HepG2 (cell line): ENCODE results near the gene TMEM184B. TPM values are rescaled to one million over a fixed set of nuclear protein-coding genes. Genes with fewer than 3 reads are reported as not detected.

Experiments used
- ATAC-seq: fragments of 200-7000 bp; cut with Tn5 transposase; 3 replicates; pipeline ENCODE4 v1.9.1; 2020; ENCODE audit warnings: mild to moderate bottlenecking, moderate library complexity
- BruUV-seq: library from RNA; stranded (reverse); fragments of 400-500 nt; replicated peaks from 2 replicates; lab custom pipeline; 2021; lab: Mats Ljungman, UMichigan
- CTCF ChIA-PET: fragments of 300-600 bp; formaldehyde crosslinking; extraction: SDS; loops from one replicate; lab custom pipeline; 2021; ENCODE audit warnings: low total read pairs, inconsistent platforms, low intra/inter-chr PET ratio; lab: Yijun Ruan, JAX
- POLR2A ChIA-PET: fragments of 350-600 bp; sonication (Branson Sonifier 250); formaldehyde crosslinking; loops from one replicate; lab custom pipeline; 2020; ENCODE audit warnings: antibody characterized with exemption, inconsistent platforms; lab: Yijun Ruan, JAX
- DNase-seq: peaks from one replicate; pipeline ENCODE4 v3.0.0-alpha.2; 2015; ENCODE audit warnings: low spot score
- FAIRE-seq: peaks from 3 replicates; lab custom pipeline; 2011; peaks lifted over from hg19 to GRCh38; lab: Jason Lieb, UNC
- H2AFZ ChIP-seq: one replicate; pipeline ENCODE4 v1.6.1; 2011; ENCODE audit warnings: low read length, inconsistent platforms
- H3K27ac ChIP-seq: fragments of 300-600 bp; 3 replicates; pipeline ENCODE4 v1.8.0; 2011; ENCODE audit warnings: mixed run types, mild to moderate bottlenecking, mixed read lengths, low read length, inconsistent platforms; ENCODE audit not compliant: insufficient read depth; ENCODE audit errors: extremely low read length
- H3K27me3 ChIP-seq, 2 experiments: fragments of 200-600 bp in 1 of 2; 2 replicates in 1 of 2; 3 replicates in 1 of 2; pipeline versions ENCODE4 v1.6.0 to v1.8.0; 2011; ENCODE audit warnings: low read length in 2 of 2, mild to moderate bottlenecking in 2 of 2, moderate library complexity in 2 of 2, inconsistent platforms in 1 of 2; ENCODE audit not compliant: insufficient read depth in 2 of 2, control insufficient read depth in 1 of 2
- H3K36me3 ChIP-seq, 2 experiments: fragments of 200-600 bp in 1 of 2; replicated peaks in 1 of 2; 2 replicates in 1 of 2; 3 replicates in 1 of 2; pipeline versions ENCODE4 v1.5.1 to v1.8.0; 2011; ENCODE audit warnings: low read length in 2 of 2, inconsistent platforms in 1 of 2; ENCODE audit not compliant: insufficient read depth in 2 of 2, control insufficient read depth in 1 of 2
- H3K4me1 ChIP-seq: 2 replicates; pipeline ENCODE4 v1.5.1; 2012; ENCODE audit warnings: low read length, inconsistent platforms; ENCODE audit not compliant: insufficient read depth
- H3K4me2 ChIP-seq: 2 replicates; pipeline ENCODE4 v1.6.0; 2011; ENCODE audit warnings: low read depth, low read length, inconsistent platforms
- H3K4me3 ChIP-seq, 3 experiments: fragments of 200-600 bp in 1 of 3; sonication (generic), shearing (Covaris generic) in 1 of 3; replicated peaks in 1 of 3; 2 replicates each; pipeline ENCODE4 v1.5.1; 2011 to 2016; ENCODE audit warnings: low read length in 3 of 3, inconsistent platforms in 2 of 3, low read depth in 2 of 3, mild to moderate bottlenecking in 2 of 3, control low read depth in 1 of 3, mixed read lengths in 1 of 3; ENCODE audit not compliant: insufficient read depth in 1 of 3
- H3K79me2 ChIP-seq: one replicate; pipeline ENCODE4 v1.6.1; 2011; ENCODE audit warnings: low read length, inconsistent platforms; ENCODE audit not compliant: insufficient read depth
- H3K9ac ChIP-seq: 2 replicates; pipeline ENCODE4 v1.6.0; 2011; ENCODE audit warnings: mild to moderate bottlenecking, low read depth, low read length, inconsistent platforms; ENCODE audit not compliant: insufficient read depth
- H3K9me3 ChIP-seq: 2 replicates; pipeline ENCODE4 v1.5.1; 2012; ENCODE audit warnings: mild to moderate bottlenecking, low read length
- H4K20me1 ChIP-seq: 2 replicates; pipeline ENCODE4 v1.6.0; 2011; ENCODE audit warnings: inconsistent platforms, mild to moderate bottlenecking, low read length, moderate library complexity; ENCODE audit not compliant: insufficient read depth
- AKAP8 ChIP-seq: sonication (generic); formaldehyde crosslinking; IDR thresholded peaks from 2 replicates; pipeline ENCODE4 v1.5.1; 2020; ENCODE audit warnings: mild to moderate bottlenecking, missing genetic modification reagents
- CHCHD3 ChIP-seq: sonication (generic); formaldehyde crosslinking; IDR thresholded peaks from 2 replicates; pipeline ENCODE4 v1.8.0; 2022; ENCODE audit warnings: mild to moderate bottlenecking, missing genetic modification reagents, moderate library complexity
- ONECUT2 ChIP-seq: sonication (generic); formaldehyde crosslinking; IDR thresholded peaks from 2 replicates; pipeline ENCODE4 v1.4.0; 2020; ENCODE audit warnings: missing genetic modification reagents
- ZBTB8A ChIP-seq: sonication (generic); formaldehyde crosslinking; IDR thresholded peaks from 2 replicates; pipeline ENCODE4 v1.4.0; 2020; ENCODE audit warnings: mild to moderate bottlenecking, low read depth, missing genetic modification reagents, borderline replicate concordance
- ZFP82 ChIP-seq: sonication (generic); formaldehyde crosslinking; IDR thresholded peaks from 2 replicates; pipeline ENCODE4 v1.5.1; 2020; ENCODE audit warnings: mild to moderate bottlenecking, missing genetic modification reagents, borderline replicate concordance
- ZMYM3 ChIP-seq: sonication (generic); formaldehyde crosslinking; IDR thresholded peaks from 2 replicates; pipeline ENCODE4 v1.5.1; 2020; ENCODE audit warnings: mild to moderate bottlenecking, missing genetic modification reagents
- ZNF33A ChIP-seq: sonication (generic); formaldehyde crosslinking; IDR thresholded peaks from 2 replicates; pipeline ENCODE4 v1.5.1; 2020; ENCODE audit warnings: missing genetic modification reagents, mild to moderate bottlenecking, moderate library complexity, borderline replicate concordance
- ZNF619 ChIP-seq: sonication (generic); formaldehyde crosslinking; IDR thresholded peaks from 2 replicates; pipeline ENCODE4 v1.4.0; 2020; ENCODE audit warnings: mild to moderate bottlenecking, missing genetic modification reagents
- ZNF629 ChIP-seq: sonication (generic); formaldehyde crosslinking; conservative IDR thresholded peaks from 2 replicates; pipeline ENCODE4 v1.5.0; 2020; ENCODE audit warnings: missing genetic modification reagents
- WGBS: methylation state at CpG from one replicate; pipeline ENCODE4 v1.1.6; 2017; ENCODE audit warnings: low lambda C conversion rate; 5-methylcytosine and 5-hydroxymethylcytosine counted together
- in situ Hi-C: cut with HindIII; loops from 2 replicates; pipeline ENCODE4 v1.10.0; 2017; ENCODE audit warnings: low pct_unique_long_range_greater_than_20kb; ENCODE audit not compliant: extremely low pct_ligation_motif_present
- intact Hi-C: fragments of 100-400 bp; cut with micrococcal nuclease; formaldehyde crosslinking; loops from one replicate; pipeline ENCODE4 v1.10.0; 2022; ENCODE audit not compliant: unreplicated experiment
- polyA plus RNA-seq, 8 experiments: library from polyadenylated mRNA; depleted of rRNA in 3 of 8; stranded (reverse) in 7 of 8; unstranded in 1 of 8; fragments of >200 nt; fragmentation: Illumina TruSeq in 4 of 8; extraction: Trizol in 4 of 8; gene quantifications; 2 replicates each; pipeline versions ENCODE4 v1.2.1 to v1.2.3, GENCODE V29; 2011 to 2016; ENCODE audit warnings: low read depth in 4 of 8, missing spikeins in 1 of 8, mixed read lengths in 1 of 8; ENCODE audit not compliant: insufficient read depth in 1 of 8
- total RNA-seq, 5 experiments: library from RNA; depleted of rRNA; stranded (reverse); fragments of >200 nt; fragmentation: Illumina TruSeq; extraction: Trizol; gene quantifications; 2 replicates each; pipeline ENCODE4 v1.2.3, GENCODE V29; 2016; ENCODE audit warnings: low read depth in 1 of 5
- TF ChIP-seq, protein P1 (sequence below): sonication (generic); formaldehyde crosslinking; IDR thresholded peaks from 2 replicates; pipeline ENCODE4 v1.9.0; 2022; ENCODE audit warnings: missing genetic modification reagents, mild to moderate bottlenecking, borderline replicate concordance
- TF ChIP-seq, protein P2 (sequence below): sonication (generic); formaldehyde crosslinking; IDR thresholded peaks from 2 replicates; pipeline ENCODE4 v1.4.0; 2020; ENCODE audit warnings: missing genetic modification reagents, borderline replicate concordance

The TMEM184B gene
- total and polyA plus RNA-seq, 2 of the 13 experiments (the other 11 are each of a cell fraction or from before 2014, with no cell fraction given) = 15.9 to 16.0 TPM

- DNase-seq = no peak
- Histone ChIP-seq H3K27ac (no peak overlapping the region), H3K27me3 (peaks cover 0 to 4% of the 10 kb centered on the region in 2 experiments; a peak in 3 of 5 replicates), H3K9me3 (no peaks in the 10 kb centered on the region), H4K20me1 (peaks cover 10% of the 10 kb centered on the region; the same call in 1 of the 2 replicates), H3K4me2 (no peak overlapping the region), H3K4me3 (peak overlapping the region in 1 of 3 experiments; percentile 96; a peak in 1 of 6 replicates), H3K4me1 (peaks cover 64% of the 10 kb centered on the region), H2AFZ (no peak overlapping the region), H3K79me2 (peaks cover 53% of the 10 kb centered on the region), H3K9ac (no peak overlapping the region), H3K36me3 (peaks cover 2 to 4% of the 10 kb centered on the region in 2 experiments; a peak in 1 of 5 replicates)
- no peak for ATAC-seq
- CTCF ChIA-PET = no interaction called here
- in situ Hi-C loops (no loop called here), intact Hi-C loops (no loop called here)
- WGBS = 88% methylated on average over 5 of the region's 7 CpGs
- TSS peak; percentile 56 for BruUV-seq
- FAIRE-seq = no peak
- POLR2A ChIA-PET = interaction anchor here (1.6 kb wide), 1 partner anchor 12 kb away, joined by 3 read pairs; no protein-coding TSS in a partner anchor
- TF ChIP-seq ZNF619 (no peak), ZMYM3 (0 out of 2 replicates have a peak, but pooled peaks have one; percentile 10), ZNF629 (peak; percentile 70), ZBTB8A (CRISPR knock-in tag) (no peak), ZNF33A (CRISPR knock-in tag) (no peak), ONECUT2 (no peak), ZFP82 (CRISPR knock-in tag) (no peak), CHCHD3 (CRISPR knock-in tag) (no peak), AKAP8 (CRISPR knock-in tag) (no peak)
- TF ChIP-seq, protein P1, sequence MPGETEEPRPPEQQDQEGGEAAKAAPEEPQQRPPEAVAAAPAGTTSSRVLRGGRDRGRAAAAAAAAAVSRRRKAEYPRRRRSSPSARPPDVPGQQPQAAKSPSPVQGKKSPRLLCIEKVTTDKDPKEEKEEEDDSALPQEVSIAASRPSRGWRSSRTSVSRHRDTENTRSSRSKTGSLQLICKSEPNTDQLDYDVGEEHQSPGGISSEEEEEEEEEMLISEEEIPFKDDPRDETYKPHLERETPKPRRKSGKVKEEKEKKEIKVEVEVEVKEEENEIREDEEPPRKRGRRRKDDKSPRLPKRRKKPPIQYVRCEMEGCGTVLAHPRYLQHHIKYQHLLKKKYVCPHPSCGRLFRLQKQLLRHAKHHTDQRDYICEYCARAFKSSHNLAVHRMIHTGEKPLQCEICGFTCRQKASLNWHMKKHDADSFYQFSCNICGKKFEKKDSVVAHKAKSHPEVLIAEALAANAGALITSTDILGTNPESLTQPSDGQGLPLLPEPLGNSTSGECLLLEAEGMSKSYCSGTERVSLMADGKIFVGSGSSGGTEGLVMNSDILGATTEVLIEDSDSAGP (CRISPR knock-in tag) = no peak
- TF ChIP-seq, protein P2, sequence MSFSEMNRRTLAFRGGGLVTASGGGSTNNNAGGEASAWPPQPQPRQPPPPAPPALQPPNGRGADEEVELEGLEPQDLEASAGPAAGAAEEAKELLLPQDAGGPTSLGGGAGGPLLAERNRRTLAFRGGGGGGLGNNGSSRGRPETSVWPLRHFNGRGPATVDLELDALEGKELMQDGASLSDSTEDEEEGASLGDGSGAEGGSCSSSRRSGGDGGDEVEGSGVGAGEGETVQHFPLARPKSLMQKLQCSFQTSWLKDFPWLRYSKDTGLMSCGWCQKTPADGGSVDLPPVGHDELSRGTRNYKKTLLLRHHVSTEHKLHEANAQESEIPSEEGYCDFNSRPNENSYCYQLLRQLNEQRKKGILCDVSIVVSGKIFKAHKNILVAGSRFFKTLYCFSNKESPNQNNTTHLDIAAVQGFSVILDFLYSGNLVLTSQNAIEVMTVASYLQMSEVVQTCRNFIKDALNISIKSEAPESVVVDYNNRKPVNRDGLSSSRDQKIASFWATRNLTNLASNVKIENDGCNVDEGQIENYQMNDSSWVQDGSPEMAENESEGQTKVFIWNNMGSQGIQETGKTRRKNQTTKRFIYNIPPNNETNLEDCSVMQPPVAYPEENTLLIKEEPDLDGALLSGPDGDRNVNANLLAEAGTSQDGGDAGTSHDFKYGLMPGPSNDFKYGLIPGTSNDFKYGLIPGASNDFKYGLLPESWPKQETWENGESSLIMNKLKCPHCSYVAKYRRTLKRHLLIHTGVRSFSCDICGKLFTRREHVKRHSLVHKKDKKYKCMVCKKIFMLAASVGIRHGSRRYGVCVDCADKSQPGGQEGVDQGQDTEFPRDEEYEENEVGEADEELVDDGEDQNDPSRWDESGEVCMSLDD (CRISPR knock-in tag) = no peak
Observed at GRCh38 chr22:38271101-38271500, 1.7 kb downstream of the TMEM184B start.
